HG02885 (cell line): Measurements from ENCODE around the gene CACNG6.

Experiments
- ATAC-seq: cut with Tn5 transposase; IDR thresholded peaks from one replicate; pipeline ENCODE4 v1.9.1; 2021; ENCODE audit warnings: mild to moderate bottlenecking; ENCODE audit not compliant: unreplicated experiment, poor library complexity

The CACNG6 gene

GRCh38 chr19:53965091-53965490, 26.3 kb upstream of the CACNG6 start:
- no peak for ATAC-seq

- no peak for ATAC-seq
These were observed 24.5 kb upstream of the CACNG6 start for GRCh38 chr19:53966931-53967330.

DNA sequence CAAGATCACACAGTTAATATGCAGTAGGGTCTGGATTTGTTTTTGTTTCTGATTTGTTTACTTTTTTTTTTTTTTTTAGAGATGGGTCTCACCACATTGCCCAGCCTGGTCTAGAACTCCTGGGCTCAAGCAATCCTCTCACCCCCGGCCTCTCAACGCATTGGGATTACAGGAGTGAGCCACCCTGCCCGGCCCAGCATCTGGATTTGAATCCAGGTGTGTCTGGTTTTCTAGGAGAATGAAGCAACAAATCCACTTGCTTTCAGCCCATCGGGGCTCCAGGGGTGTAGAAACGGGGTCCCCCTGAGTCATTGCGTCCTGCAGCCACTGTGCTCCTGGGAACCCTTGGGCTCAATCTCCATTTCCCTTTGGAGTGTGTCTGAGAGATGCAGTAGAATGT, 22.1 kb upstream of the CACNG6 start:
- no peak for ATAC-seq

DNA sequence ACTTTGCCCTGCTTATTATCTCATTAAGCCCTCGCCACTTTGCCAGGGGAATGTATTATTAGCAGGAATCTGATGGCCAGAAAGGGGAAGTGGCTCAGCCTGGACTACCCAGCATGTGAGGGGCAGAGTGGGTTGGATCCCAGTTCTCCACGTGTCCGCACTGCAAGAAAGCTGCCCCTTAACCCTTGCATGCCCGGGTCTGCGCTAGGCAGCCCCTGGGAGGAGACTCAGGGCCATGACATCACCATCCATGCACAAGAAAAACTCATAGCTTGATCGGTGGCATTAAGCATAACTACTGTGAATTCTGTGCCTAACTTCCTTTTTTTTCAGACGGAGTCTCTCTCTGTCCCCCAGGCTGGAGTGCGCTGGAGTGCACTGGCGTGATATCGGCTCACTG, 19.8 kb upstream of the CACNG6 start:
- no peak for ATAC-seq

- ATAC-seq = no peak
These were observed 13.9 kb upstream of the CACNG6 start for GRCh38 chr19:53977429-53977990.

- no peak for ATAC-seq
These were observed 13.3 kb upstream of the CACNG6 start for GRCh38 chr19:53977991-53978731.

- ATAC-seq = no peak
These were observed 12.2 kb upstream of the CACNG6 start for GRCh38 chr19:53978975-53979801.

DNA sequence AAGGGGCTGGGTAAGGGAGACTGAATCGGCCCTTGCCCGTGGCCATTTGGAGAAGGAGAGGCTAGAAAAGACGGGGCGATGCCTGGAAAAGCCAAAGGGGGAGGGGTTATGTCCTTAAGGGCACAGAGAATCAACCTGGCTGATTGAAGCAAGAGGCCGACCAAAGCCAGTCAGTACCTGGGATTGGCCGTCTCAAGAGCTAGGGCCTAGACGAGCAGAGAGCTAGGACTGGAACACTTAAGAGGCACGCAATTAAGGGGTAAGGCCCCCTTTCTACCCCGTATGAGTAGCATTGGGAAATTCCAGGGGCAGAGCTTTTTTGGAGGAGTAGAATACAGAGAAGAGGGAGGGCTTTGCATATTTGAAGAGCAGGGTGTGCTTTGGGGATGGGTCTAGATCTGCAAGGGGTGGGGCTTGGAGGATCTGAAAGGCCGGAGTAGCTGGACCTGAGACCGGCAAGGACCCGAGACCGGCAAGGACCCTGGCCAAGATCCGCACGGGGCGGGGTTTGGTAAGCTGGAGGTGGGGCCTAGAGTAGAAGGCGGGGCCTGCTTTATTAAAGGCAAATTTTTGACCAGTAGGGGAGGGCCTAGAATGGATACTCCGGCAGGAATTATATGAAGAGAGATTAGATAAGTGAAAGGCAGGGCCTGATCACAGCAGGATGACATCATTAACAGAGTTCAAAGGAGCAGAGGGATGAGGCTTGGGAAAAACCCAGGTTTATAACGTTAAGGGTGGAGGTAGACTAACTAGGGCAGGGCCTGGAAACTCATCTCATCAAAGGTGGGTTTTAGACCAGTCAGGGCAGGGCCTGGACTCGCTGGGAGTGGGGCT, 10.7 kb upstream of the CACNG6 start:
- ATAC-seq = no peak

DNA sequence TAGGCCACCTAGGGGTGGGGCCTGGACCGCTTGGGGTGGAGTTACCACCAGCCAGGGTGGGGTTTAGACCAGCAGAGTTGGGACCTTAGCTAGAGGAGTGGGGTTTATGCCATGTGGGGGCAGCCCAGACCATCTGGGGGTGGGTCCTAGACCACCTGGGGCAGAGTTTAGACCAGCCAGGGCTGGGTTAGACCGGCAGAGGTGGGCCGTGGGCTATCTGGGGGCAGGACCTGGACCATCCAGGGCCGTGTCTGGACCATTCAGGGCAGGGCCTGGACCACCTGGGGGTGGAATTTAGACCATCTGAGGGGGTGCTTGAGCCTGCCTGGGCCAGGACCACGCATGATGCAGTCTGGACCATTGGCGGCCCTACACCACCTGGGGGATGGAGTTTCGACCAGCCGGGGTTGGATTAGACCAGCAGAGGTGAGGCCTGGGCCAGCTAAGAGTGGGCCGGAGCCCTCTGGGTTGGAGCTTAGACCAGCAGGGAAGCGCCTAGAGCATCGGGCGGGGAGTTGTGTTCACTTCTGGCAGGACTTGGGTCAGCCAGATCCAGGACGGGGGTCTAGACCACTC, 10.0 kb upstream of the CACNG6 start:
- no peak for ATAC-seq

- ATAC-seq = no peak
These were observed 9.4 kb upstream of the CACNG6 start for GRCh38 chr19:53982001-53982451.

DNA sequence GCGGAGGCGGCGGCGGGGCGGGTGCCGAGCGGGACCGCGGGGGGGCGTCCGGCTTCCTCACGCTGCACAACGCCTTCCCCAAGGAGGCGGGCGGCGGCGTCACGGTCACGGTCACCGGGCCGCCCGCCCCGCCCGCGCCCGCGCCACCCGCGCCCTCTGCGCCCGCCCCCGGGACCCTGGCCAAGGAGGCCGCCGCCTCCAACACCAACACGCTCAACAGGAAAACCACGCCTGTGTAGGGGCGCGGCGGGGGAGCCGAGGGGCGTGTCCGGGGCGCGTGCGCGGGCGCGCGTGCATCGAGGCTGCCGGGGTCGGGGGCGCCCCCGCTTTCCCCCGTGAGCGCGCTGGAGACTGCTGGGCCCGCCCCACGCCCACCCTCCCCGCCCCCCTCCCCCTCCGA, 8.8 kb upstream of the CACNG6 start:
- ATAC-seq = no peak

GRCh38 chr19:53983457-53984289, 7.8 kb upstream of the CACNG6 start:
- ATAC-seq = no peak

DNA sequence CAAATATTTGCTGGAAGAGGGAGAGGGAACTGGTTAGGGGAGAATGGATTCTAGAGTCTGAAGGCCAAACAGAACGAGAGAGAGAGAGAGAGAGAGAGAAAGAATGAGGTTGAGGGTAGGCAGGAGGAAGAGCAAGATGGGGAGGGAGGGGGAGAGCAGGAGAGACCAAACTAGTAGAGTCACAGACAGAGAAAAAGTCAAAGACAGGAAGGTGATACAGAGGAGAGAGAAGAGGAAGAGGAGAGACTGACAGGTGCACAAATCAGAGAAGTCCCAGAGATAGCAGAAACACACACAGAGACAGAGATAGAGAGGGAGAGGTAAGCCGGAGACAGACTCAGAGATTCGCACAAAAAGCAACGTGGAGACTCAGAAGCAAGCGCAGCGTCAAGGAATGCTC, 5.6 kb upstream of the CACNG6 start:
- ATAC-seq = no peak

DNA sequence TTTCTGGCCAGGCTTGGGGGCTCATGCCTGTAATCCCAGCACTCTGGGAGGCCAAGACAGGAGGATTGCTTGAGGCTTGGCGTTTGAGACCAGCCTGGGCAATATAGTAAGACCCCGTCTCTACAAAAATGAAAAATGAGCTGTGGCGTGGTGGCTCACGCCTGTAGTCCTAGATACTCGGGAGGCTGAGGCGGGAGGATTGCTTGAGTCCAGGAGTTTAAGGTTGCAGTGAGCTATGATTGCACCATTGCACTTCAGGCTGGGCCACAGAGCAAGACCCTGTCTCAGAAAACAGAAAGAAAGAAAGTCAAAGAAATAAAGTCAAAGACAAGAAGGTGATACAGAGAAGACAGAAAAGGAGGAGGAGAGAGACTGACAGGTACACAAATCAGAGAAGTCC, 2.5 kb upstream of the CACNG6 start:
- no peak for ATAC-seq

DNA sequence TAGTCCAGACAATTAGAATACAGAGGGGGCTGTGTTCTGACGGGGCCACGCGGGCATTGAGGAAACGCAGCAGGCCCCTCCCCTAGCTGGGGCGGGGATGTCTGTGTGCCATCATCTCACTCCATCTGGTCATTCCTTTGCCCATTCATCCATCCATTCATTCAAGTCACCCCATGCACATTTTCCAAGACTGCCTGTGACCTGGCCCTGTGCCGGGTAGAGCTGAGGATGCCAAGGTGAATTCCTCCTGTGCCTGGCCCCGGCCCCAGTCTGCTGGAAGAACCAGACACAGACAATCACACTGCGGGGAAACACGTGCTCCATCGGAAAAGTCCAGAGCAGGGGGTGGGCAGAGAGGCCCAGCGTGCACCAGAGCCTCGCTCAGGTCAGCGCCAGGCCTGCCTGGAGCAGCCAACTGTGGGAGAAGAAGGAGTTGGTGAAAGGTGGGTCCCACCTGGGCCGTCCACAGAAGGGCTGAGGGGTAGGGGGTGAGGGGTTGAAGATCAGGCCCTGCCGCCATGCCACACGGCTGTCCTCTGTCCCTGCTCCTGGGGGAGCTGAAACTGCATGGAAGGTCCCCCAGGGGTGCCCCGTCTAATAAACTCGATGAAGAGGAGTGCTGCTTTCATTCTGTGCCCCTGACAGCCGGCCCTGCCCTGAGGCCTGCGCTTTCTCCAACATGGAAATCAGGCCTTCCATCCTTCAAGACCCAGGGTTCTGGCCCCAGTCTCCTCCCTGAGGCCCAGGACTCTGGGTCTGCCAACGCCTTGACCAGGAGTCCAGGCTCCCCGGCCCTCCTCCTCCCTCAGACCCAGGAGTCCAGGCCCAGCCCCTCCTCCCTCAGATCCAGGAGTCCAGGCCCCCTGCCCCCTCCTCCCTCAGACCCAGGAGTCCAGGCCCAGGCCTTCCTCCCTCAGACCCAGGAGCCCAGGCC, 1.6 kb upstream of the CACNG6 start:
- ATAC-seq = no peak

DNA sequence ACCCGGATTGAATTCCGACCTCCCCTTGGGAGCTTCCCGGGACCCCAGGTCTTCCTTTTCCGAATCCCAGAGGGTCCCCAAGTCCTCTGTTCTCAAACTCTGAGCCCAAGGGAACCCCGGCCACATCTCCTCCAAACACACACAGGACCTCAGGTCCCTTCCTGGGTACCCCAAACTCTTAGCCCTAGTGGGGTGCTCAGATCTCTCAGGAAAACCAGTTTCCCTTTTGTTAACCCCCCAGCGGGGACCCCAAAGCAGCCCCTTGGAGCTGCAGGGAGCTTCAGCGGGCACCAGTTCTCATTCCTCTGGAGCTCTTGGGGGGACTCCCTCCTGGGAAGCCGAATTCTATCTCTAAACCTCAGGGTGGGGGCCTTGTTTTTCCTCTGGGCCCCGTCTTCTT, 774 bp downstream of the CACNG6 start:
- ATAC-seq = no peak

DNA sequence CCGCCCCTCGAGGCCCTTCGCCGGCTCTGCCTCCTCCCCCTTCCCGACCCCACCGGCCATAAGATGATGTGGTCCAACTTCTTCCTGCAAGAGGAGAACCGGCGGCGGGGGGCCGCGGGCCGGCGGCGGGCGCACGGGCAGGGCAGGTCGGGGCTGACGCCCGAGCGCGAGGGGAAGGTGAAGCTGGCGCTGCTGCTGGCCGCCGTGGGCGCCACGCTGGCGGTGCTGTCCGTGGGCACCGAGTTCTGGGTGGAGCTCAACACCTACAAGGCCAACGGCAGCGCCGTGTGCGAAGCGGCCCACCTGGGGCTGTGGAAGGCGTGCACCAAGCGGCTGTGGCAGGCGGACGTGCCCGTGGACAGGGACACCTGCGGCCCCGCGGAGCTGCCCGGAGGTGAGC, 1.4 kb downstream of the CACNG6 start:
- ATAC-seq = no peak

GRCh38 chr19:53993448-53993847, 2.0 kb downstream of the CACNG6 start:
- ATAC-seq = no peak
